Upper lobe of left lung (tissue), 4 donors: Measurements from ENCODE around the gene NDEL1.

ENCODE experiments used
- POLR2A ChIP-seq, 4 donors: fragments of 450-650 bp; IDR thresholded peaks; one replicate each; pipeline ENCODE4 v1.5.1; 2016 to 2017; ENCODE audit warnings: antibody characterized with exemption in 4 of 4, mild to moderate bottlenecking in 2 of 4
- TF ChIP-seq, protein P1 (sequence below), 6 experiments: fragments of 450-650 bp in 4 of 6; fragments of 200-600 bp in 2 of 6; sonication (generic) in 2 of 6; IDR thresholded peaks; one replicate each; pipeline ENCODE4 v1.5.1; 2016 to 2019; ENCODE audit warnings: antibody characterized with exemption in 6 of 6

DNA sequence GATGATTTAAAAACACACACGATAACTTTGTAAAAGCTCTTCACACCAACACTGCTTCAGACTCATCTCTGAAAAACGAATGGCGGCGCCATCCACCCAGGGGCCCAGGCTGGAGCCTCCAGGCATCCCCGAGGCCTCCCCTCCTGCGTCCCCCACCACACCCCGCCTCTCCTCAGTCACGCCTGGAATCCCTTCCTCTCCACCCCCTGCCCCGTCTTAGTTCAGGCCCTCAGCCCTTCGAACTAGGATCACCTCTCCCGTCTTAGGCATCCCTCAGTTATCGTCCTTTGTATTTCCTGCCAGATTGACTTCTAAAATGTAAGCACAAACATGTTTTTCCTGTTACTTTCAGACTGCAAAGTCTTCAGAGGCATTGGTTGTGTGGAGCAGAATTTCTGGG is 58.3 kb downstream of the NDEL1 start:
- TF ChIP-seq, protein P1, sequence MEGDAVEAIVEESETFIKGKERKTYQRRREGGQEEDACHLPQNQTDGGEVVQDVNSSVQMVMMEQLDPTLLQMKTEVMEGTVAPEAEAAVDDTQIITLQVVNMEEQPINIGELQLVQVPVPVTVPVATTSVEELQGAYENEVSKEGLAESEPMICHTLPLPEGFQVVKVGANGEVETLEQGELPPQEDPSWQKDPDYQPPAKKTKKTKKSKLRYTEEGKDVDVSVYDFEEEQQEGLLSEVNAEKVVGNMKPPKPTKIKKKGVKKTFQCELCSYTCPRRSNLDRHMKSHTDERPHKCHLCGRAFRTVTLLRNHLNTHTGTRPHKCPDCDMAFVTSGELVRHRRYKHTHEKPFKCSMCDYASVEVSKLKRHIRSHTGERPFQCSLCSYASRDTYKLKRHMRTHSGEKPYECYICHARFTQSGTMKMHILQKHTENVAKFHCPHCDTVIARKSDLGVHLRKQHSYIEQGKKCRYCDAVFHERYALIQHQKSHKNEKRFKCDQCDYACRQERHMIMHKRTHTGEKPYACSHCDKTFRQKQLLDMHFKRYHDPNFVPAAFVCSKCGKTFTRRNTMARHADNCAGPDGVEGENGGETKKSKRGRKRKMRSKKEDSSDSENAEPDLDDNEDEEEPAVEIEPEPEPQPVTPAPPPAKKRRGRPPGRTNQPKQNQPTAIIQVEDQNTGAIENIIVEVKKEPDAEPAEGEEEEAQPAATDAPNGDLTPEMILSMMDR (IDR thresholded peaks at IDR 0.05) = no peak
- TF ChIP-seq POLR2A (IDR thresholded peaks at IDR 0.05) = no peak
